DMS53 (cell line): Measurements from ENCODE around the gene OPRD1.
"Not testable (repeated sequence)": the region's sequence is repeated elsewhere in the genome, so short reads cannot be mapped to it uniquely, and the experiment has no call there.

Experiments used
- DNase-seq: peaks from one replicate; lab custom pipeline; 2025; lab: John Stamatoyannopoulos, UW

OPRD1 gene

GRCh38 chr1:28845786-28846543 is 34.0 kb downstream of the OPRD1 start:
- peak; percentile 58 for DNase-seq

- not testable (repeated sequence) for DNase-seq
Observed at GRCh38 chr1:28847207-28847606, 35.2 kb downstream of the OPRD1 start.

GRCh38 chr1:28848416-28848815 is 36.4 kb downstream of the OPRD1 start:
- DNase-seq = no peak

- no peak for DNase-seq
Observed at GRCh38 chr1:28853093-28853742, 41.2 kb downstream of the OPRD1 start.

- DNase-seq = not testable (repeated sequence)
Observed at GRCh38 chr1:28854406-28854805, 42.4 kb downstream of the OPRD1 start.

GRCh38 chr1:28855046-28855445 is 43.1 kb downstream of the OPRD1 start:
- no peak for DNase-seq

GRCh38 chr1:28855469-28855951 is 43.5 kb downstream of the OPRD1 start:
- no peak for DNase-seq

- DNase-seq = no peak
Observed at GRCh38 chr1:28855969-28856368, 44.0 kb downstream of the OPRD1 start.

GRCh38 chr1:28860332-28861073 is 48.5 kb downstream of the OPRD1 start:
- DNase-seq = peak; percentile 88

- DNase-seq = no peak
Observed at GRCh38 chr1:28862571-28863403, 50.8 kb downstream of the OPRD1 start.

GRCh38 chr1:28864695-28865094 is 52.7 kb downstream of the OPRD1 start:
- no peak for DNase-seq

- DNase-seq = no peak
Observed at GRCh38 chr1:28865997-28866650, 54.2 kb downstream of the OPRD1 start.

- no peak for DNase-seq
Observed at GRCh38 chr1:28867850-28868249, 55.9 kb downstream of the OPRD1 start.

- DNase-seq = no peak
Observed at GRCh38 chr1:28869952-28870351, 58.0 kb downstream of the OPRD1 start.

- peak; percentile 83 for DNase-seq
Observed at GRCh38 chr1:28871631-28872401, 59.8 kb downstream of the OPRD1 start.

- not testable (repeated sequence) for DNase-seq
Observed at GRCh38 chr1:28875134-28875533, 63.2 kb downstream of the OPRD1 start.

- DNase-seq = peak; percentile 94
Observed at GRCh38 chr1:28877132-28877781, 65.3 kb downstream of the OPRD1 start.

- no peak for DNase-seq
Observed at GRCh38 chr1:28878796-28879195, 66.8 kb downstream of the OPRD1 start.

GRCh38 chr1:28882009-28882628 is 70.1 kb downstream of the OPRD1 start:
- peak; percentile 97 for DNase-seq

GRCh38 chr1:28883242-28883616 is 71.3 kb downstream of the OPRD1 start:
- no peak for DNase-seq
